ENCODE data around the gene POMT2.

The POMT2 gene

GRCh38 chr14:77242752-77243151, 77.9 kb downstream of the POMT2 start:
- DNase-seq (ENCODE audit: low read depth in 3 of 3, low spot score in 1 of 3) = no peak

- no peak for DNase-seq (ENCODE audit: low read depth in 3 of 3, low spot score in 1 of 3)
Observed at GRCh38 chr14:77241955-77242354, 78.7 kb downstream of the POMT2 start.

GRCh38 chr14:77240336-77240915, 80.3 kb downstream of the POMT2 start:
- DNase-seq (ENCODE audit: low read depth in 3 of 3, low spot score in 1 of 3) = no peak

GRCh38 chr14:77239412-77239811, 81.3 kb downstream of the POMT2 start:
- no peak for DNase-seq (ENCODE audit: low read depth in 3 of 3, low spot score in 1 of 3)

GRCh38 chr14:77238996-77239395, 81.7 kb downstream of the POMT2 start:
- no peak for DNase-seq (ENCODE audit: low read depth in 3 of 3, low spot score in 1 of 3)

GRCh38 chr14:77238356-77238755, 82.3 kb downstream of the POMT2 start:
- DNase-seq (ENCODE audit: low read depth in 3 of 3, low spot score in 1 of 3) = no peak

- no peak for DNase-seq (ENCODE audit: low read depth in 3 of 3, low spot score in 1 of 3)
Observed at GRCh38 chr14:77236814-77237213, 83.9 kb downstream of the POMT2 start.

GRCh38 chr14:77231721-77232120, 89.0 kb downstream of the POMT2 start:
- DNase-seq (ENCODE audit: low read depth in 3 of 3, low spot score in 1 of 3) = no peak

GRCh38 chr14:77230914-77231313, 89.8 kb downstream of the POMT2 start:
- no peak for DNase-seq (ENCODE audit: low read depth in 3 of 3, low spot score in 1 of 3)

GRCh38 chr14:77228056-77228455, 92.6 kb downstream of the POMT2 start:
- DNase-seq (ENCODE audit: low read depth in 3 of 3, low spot score in 1 of 3) = no peak

- DNase-seq (ENCODE audit: low read depth in 3 of 3, low spot score in 1 of 3) = no peak
Observed at GRCh38 chr14:77225892-77226557, 94.7 kb downstream of the POMT2 start.

GRCh38 chr14:77225254-77225653, 95.4 kb downstream of the POMT2 start:
- no peak for DNase-seq (ENCODE audit: low read depth in 3 of 3, low spot score in 1 of 3)
